ENCODE data around the gene BACH2. TPM values are rescaled to one million over a fixed set of nuclear protein-coding genes. Genes with fewer than 3 reads are reported as not detected.
A peak's percentile ranks its signal among the peaks of the same experiment; 100 is the strongest.

Gene BACH2
- total and polyA plus RNA-seq, 2 donors (not counting 1 experiment from before 2014, with no cell fraction given): 2.2 to 2.6 TPM

- H4K20me1 ChIP-seq (ENCODE audit: control insufficient read depth, extremely low read depth, insufficient read depth, low read length): no peaks in the 10 kb centered on the region
- H3K27me3 ChIP-seq (ENCODE audit: control insufficient read depth, insufficient read depth, low read length): no peaks in the 10 kb centered on the region
- peaks cover 7% of the 10 kb centered on the region for H3K4me1 ChIP-seq (ENCODE audit: control insufficient read depth, extremely low read depth, insufficient read depth, low read length)
- peak in 1 of 2 donors; percentile 73 for DNase-seq (ENCODE audit: low read depth in 2 of 2)
- H3K4me2 ChIP-seq (ENCODE audit: extremely low read depth, insufficient read depth, low read length): no peak overlapping the region
- no peak overlapping the region for H3K4me3 ChIP-seq (replicated peaks in 1 of 4; ENCODE audit: control extremely low read depth in 1 of 4, insufficient read depth in 1 of 4, low read depth in 3 of 4, low read length in 4 of 4)
- no peaks in the 10 kb centered on the region for H3K79me2 ChIP-seq (ENCODE audit: control insufficient read depth, insufficient read depth, low read length)
- no peaks in the 10 kb centered on the region for H3K9me3 ChIP-seq (ENCODE audit: control insufficient read depth, insufficient read depth, low read depth, low read length)
- no peaks in the 10 kb centered on the region for H3K36me3 ChIP-seq (ENCODE audit: control insufficient read depth, insufficient read depth, low read length)
- no peak overlapping the region for H2AFZ ChIP-seq (ENCODE audit: low read length)
- no peak overlapping the region for H3K27ac ChIP-seq (ENCODE audit: insufficient read depth, low read length)
- no peak overlapping the region for H3K9ac ChIP-seq (ENCODE audit: insufficient read depth, low read length)
- no peak for TF ChIP-seq CTCF (conservative IDR thresholded peaks at IDR 0.05 in 1 of 2, IDR thresholded peaks at IDR 0.05 in 1 of 2; ENCODE audit: low read depth in 1 of 2, low read length in 2 of 2)
These were observed 96.7 kb downstream of the BACH2 start for GRCh38 chr6:90199900-90200299.

DNA sequence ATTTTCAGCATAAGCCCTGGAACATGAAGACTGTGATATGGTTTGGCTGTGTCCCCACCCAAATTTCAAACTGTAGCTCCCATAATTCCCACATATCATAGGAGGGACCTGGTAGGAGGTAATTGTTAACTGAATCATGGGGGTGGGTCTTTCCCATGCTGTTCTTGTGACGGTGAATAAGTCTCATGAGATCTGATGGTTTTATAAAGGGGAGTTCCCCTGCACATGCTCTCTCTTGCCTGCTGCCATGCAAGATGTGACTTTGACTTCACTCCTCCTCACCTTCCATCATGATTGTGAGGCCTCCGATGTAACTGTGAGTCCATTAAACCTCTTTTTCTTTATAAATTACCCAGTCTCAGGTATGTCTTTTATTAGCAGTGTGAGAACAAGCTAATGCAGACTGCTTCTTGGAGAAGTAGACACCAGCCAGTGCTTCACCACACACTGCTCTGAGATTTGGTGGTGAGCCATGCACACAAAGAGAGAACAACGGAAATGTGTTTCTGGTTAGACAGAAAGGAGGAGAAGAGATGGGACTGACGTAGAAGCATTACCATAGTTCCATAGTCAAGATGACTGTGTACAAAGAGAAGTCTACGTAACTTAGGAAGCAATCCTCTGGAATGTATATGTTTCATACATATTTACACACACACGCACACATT lies 97.8 kb downstream of the BACH2 start:
- Histone ChIP-seq H3K4me2 (ENCODE audit: extremely low read depth, insufficient read depth, low read length) (no peak overlapping the region), H4K20me1 (ENCODE audit: control insufficient read depth, extremely low read depth, insufficient read depth, low read length) (no peaks in the 10 kb centered on the region), H3K36me3 (ENCODE audit: control insufficient read depth, insufficient read depth, low read length) (no peaks in the 10 kb centered on the region), H3K9ac (ENCODE audit: insufficient read depth, low read length) (no peak overlapping the region), H2AFZ (ENCODE audit: low read length) (no peak overlapping the region), H3K27me3 (ENCODE audit: control insufficient read depth, insufficient read depth, low read length) (no peaks in the 10 kb centered on the region), H3K4me3 (replicated peaks in 1 of 4; ENCODE audit: control extremely low read depth in 1 of 4, insufficient read depth in 1 of 4, low read depth in 3 of 4, low read length in 4 of 4) (no peak overlapping the region), H3K79me2 (ENCODE audit: control insufficient read depth, insufficient read depth, low read length) (no peaks in the 10 kb centered on the region), H3K9me3 (ENCODE audit: control insufficient read depth, insufficient read depth, low read depth, low read length) (no peaks in the 10 kb centered on the region), H3K4me1 (ENCODE audit: control insufficient read depth, extremely low read depth, insufficient read depth, low read length) (peaks cover 10% of the 10 kb centered on the region), H3K27ac (ENCODE audit: insufficient read depth, low read length) (no peak overlapping the region)
- TF ChIP-seq CTCF (conservative IDR thresholded peaks at IDR 0.05 in 1 of 2, IDR thresholded peaks at IDR 0.05 in 1 of 2; ENCODE audit: low read depth in 1 of 2, low read length in 2 of 2) (no peak), EZH2 (IDR thresholded peaks at IDR 0.05; ENCODE audit: low read length, missing control alignments) (no peak)
- no peak for DNase-seq (ENCODE audit: low read depth in 2 of 2)

DNA sequence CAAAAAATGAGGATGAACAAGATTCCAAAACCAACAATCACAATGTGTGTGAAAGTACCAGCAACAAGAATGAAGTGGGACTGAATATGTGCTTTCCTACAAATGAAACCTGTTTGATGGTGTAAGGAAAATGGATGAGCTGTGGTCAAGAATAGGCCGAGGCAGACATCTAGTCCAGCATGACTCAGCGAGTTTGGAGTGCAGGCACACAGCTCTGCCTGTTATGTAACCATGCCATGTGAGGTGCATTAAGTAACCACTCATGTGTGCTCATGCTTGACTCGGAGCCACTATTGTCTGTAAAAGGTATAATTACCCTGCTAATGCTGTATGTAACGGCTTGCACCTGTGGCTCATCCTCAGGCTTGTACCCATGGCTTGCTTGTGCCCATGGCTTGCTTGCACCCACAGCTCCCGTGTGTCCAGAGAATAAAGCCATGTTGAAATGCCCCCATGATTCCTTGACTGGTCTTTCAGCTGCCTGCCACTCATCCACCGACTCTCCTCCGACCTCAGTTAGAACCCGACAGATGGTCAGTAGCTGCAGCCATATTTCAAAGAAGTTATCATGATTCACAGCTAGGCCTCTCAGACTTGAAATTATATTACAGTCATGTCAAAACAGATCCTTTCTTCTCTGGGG lies 98.7 kb downstream of the BACH2 start:
- Histone ChIP-seq H3K36me3 (ENCODE audit: control insufficient read depth, insufficient read depth, low read length) (no peaks in the 10 kb centered on the region), H4K20me1 (ENCODE audit: control insufficient read depth, extremely low read depth, insufficient read depth, low read length) (no peaks in the 10 kb centered on the region), H3K27ac (ENCODE audit: insufficient read depth, low read length) (no peak overlapping the region), H3K4me1 (ENCODE audit: control insufficient read depth, extremely low read depth, insufficient read depth, low read length) (peaks cover 13% of the 10 kb centered on the region), H3K79me2 (ENCODE audit: control insufficient read depth, insufficient read depth, low read length) (no peaks in the 10 kb centered on the region), H3K9ac (ENCODE audit: insufficient read depth, low read length) (no peak overlapping the region), H3K9me3 (ENCODE audit: control insufficient read depth, insufficient read depth, low read depth, low read length) (no peaks in the 10 kb centered on the region), H3K4me3 (replicated peaks in 1 of 4; ENCODE audit: control extremely low read depth in 1 of 4, insufficient read depth in 1 of 4, low read depth in 3 of 4, low read length in 4 of 4) (no peak overlapping the region), H3K27me3 (ENCODE audit: control insufficient read depth, insufficient read depth, low read length) (no peaks in the 10 kb centered on the region), H3K4me2 (ENCODE audit: extremely low read depth, insufficient read depth, low read length) (no peak overlapping the region), H2AFZ (ENCODE audit: low read length) (no peak overlapping the region)
- TF ChIP-seq EZH2 (IDR thresholded peaks at IDR 0.05; ENCODE audit: low read length, missing control alignments) (no peak), CTCF (conservative IDR thresholded peaks at IDR 0.05 in 1 of 2, IDR thresholded peaks at IDR 0.05 in 1 of 2; ENCODE audit: low read depth in 1 of 2, low read length in 2 of 2) (no peak)
- peak; percentile 65 to 94 for DNase-seq (ENCODE audit: low read depth in 2 of 2)

All from fibroblast of lung (primary cell).